ENCODE results near the gene DPM2. TPM values are rescaled to one million over a fixed set of nuclear protein-coding genes. Genes with fewer than 3 reads are reported as not detected.

Gene DPM2
- total RNA-seq, 1 donor from 2014 or later: 20.9 TPM

GRCh38 chr9:127920794-127921193 is 16.9 kb downstream of the DPM2 start:
- no peak for DNase-seq (ENCODE audit: low spot score)

GRCh38 chr9:127919253-127919815 is 18.3 kb downstream of the DPM2 start:
- no peak for DNase-seq (ENCODE audit: low spot score)

- no peak for DNase-seq (ENCODE audit: low spot score)
Observed at GRCh38 chr9:127918183-127919107, 19.2 kb downstream of the DPM2 start.

GRCh38 chr9:127917603-127918002 is 20.1 kb downstream of the DPM2 start:
- DNase-seq (ENCODE audit: low spot score): no peak

- peak; percentile 99 for DNase-seq (ENCODE audit: low spot score)
Observed at GRCh38 chr9:127916720-127917581, 20.7 kb downstream of the DPM2 start, which contains the start of gene ST6GALNAC4. Gene ST6GALNAC4 (minus strand): TSS chr9:127917041. CDS start chr9:127916419, 622 bp downstream.

- no peak for DNase-seq (ENCODE audit: low spot score)
Observed at GRCh38 chr9:127915801-127916719, 21.6 kb downstream of the DPM2 start.

GRCh38 chr9:127915325-127915752 is 22.3 kb downstream of the DPM2 start:
- DNase-seq (ENCODE audit: low spot score): no peak

- DNase-seq (ENCODE audit: low spot score): no peak
Observed at GRCh38 chr9:127913682-127914081, 24.0 kb downstream of the DPM2 start.

- DNase-seq (ENCODE audit: low spot score): no peak
Observed at GRCh38 chr9:127912882-127913281, 24.8 kb downstream of the DPM2 start.

- no peak for DNase-seq (ENCODE audit: low spot score)
Observed at GRCh38 chr9:127912296-127912695, 25.4 kb downstream of the DPM2 start.

GRCh38 chr9:127910613-127911205 is 26.9 kb downstream of the DPM2 start:
- no peak for DNase-seq (ENCODE audit: low spot score)

- DNase-seq (ENCODE audit: low spot score): no peak
Observed at GRCh38 chr9:127909839-127910273, 27.8 kb downstream of the DPM2 start.

- DNase-seq (ENCODE audit: low spot score): no peak
Observed at GRCh38 chr9:127908660-127908926, 29.1 kb downstream of the DPM2 start.

- DNase-seq (ENCODE audit: low spot score): no peak
Observed at GRCh38 chr9:127907867-127908659, 29.6 kb downstream of the DPM2 start.

GRCh38 chr9:127905788-127906191 is 31.9 kb downstream of the DPM2 start:
- no peak for DNase-seq (ENCODE audit: low spot score)

- DNase-seq (ENCODE audit: low spot score): no peak
Observed at GRCh38 chr9:127905004-127905728, 32.5 kb downstream of the DPM2 start.

- DNase-seq (ENCODE audit: low spot score): no peak
Observed at GRCh38 chr9:127904561-127905003, 33.1 kb downstream of the DPM2 start.
